ENCODE data around the gene TEKT5.

Gene TEKT5

GRCh38 chr16:10607157-10607556 lies 87.6 kb downstream of the TEKT5 start:
- no peak for DNase-seq

GRCh38 chr16:10606607-10607006 lies 88.1 kb downstream of the TEKT5 start:
- no peak for DNase-seq

- DNase-seq = no peak
Measured at GRCh38 chr16:10605636-10606035, 89.1 kb downstream of the TEKT5 start.

GRCh38 chr16:10601444-10602408 lies 93.0 kb downstream of the TEKT5 start:
- DNase-seq = no peak

- no peak for DNase-seq
Measured at GRCh38 chr16:10600782-10601443, 93.8 kb downstream of the TEKT5 start.

GRCh38 chr16:10599626-10600025 lies 95.1 kb downstream of the TEKT5 start:
- no peak for DNase-seq

- DNase-seq = no peak
Measured at GRCh38 chr16:10598157-10598556, 96.6 kb downstream of the TEKT5 start.

GRCh38 chr16:10597187-10597601 lies 97.5 kb downstream of the TEKT5 start:
- DNase-seq = peak in 1 of 5 experiments; percentile 7

- DNase-seq = no peak
Measured at GRCh38 chr16:10594312-10594950, 100.3 kb downstream of the TEKT5 start.

- no peak for DNase-seq
Measured at GRCh38 chr16:10592611-10593010, 102.1 kb downstream of the TEKT5 start.

GRCh38 chr16:10590342-10590741 lies 104.4 kb downstream of the TEKT5 start:
- no peak for DNase-seq

- no peak for DNase-seq
Measured at GRCh38 chr16:10589109-10589508, 105.6 kb downstream of the TEKT5 start.

GRCh38 chr16:10587622-10588021 lies 107.1 kb downstream of the TEKT5 start:
- no peak for DNase-seq

GRCh38 chr16:10584981-10585438 lies 109.7 kb downstream of the TEKT5 start:
- DNase-seq = no peak

- no peak for DNase-seq
Measured at GRCh38 chr16:10583269-10583668, 111.5 kb downstream of the TEKT5 start.

- no peak for DNase-seq
Measured at GRCh38 chr16:10581507-10581906, 113.2 kb downstream of the TEKT5 start.

- DNase-seq = no peak
Measured at GRCh38 chr16:10580883-10581247, 113.9 kb downstream of the TEKT5 start.

GRCh38 chr16:10579965-10580882 lies 114.5 kb downstream of the TEKT5 start, which contains the start of gene EMP2:
Gene EMP2 (minus strand): TSS chr16:10580598. CDS start chr16:10547617, 32,981 bp downstream.
- no peak for DNase-seq

- no peak for DNase-seq
Measured at GRCh38 chr16:10579575-10579964, 115.2 kb downstream of the TEKT5 start.

GRCh38 chr16:10578474-10579316 lies 116.0 kb downstream of the TEKT5 start:
- DNase-seq = no peak

Measured in T-helper 2 cell (primary cell).